Stimulated activated CD4-positive, alpha-beta T cell treated with anti-CD3 and anti-CD28 coated beads, Interleukin-12 subunit alpha, Interleukin-12 subunit beta, amount 100 ng/mL, for 4 hours (primary cell): Measurements from ENCODE around the gene C3orf20.
"Not testable (repeated sequence)": the region's sequence is repeated elsewhere in the genome, so short reads cannot be mapped to it uniquely, and the experiment has no call there.

Experiments used
- DNase-seq: peaks from one replicate; pipeline ENCODE4 v3.0.0-alpha.2; 2020

C3orf20 gene

DNA sequence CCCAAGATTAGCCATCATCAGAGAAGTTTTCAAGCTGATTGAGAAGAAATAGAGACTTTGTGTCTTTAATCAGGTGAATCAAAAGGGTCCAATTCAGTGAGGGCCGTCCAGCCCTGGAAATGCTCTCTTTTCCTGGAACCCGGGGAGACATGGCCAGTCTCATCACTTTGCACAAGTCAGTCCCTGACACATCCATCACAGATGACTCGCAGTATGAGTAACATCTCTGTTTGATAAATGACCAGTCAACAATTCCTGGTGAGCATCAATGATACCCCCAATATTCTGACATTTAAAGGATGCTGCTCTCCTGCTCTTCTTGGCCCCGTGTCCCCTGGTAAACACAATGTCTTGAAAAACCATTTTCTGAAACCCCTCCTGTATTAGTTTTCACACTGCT lies 26.7 kb downstream of the C3orf20 start:
- no peak for DNase-seq

DNA sequence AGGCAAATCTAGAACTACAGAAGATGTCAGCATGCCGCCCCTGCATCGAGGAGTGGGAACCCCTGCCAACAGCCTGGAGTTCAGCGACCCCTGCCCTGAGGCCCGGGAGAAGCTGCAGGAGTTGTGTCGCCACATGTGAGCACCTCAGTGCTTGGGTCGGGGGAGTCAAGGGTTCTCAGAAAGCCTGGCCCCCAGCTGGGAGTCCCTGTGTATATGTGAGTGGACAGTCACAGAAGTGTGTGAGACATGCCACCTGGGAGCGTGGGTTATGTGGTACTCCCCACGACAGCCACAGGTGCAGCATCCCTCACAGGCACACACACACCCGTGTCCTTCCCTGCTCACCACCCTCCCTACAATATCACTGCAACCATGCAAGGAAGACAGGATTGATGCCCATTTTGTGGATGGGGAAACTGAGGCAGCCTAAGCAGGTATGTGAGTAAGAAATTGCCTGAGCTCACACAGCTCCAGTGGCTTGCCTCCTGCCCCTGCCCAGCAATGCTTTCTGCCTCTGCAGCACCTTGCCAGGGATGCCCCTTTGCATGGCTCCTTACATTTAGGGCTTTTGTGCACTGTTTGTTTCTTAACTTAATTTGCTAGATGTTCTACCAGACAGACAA lies 28.3 kb downstream of the C3orf20 start:
- DNase-seq, result no peak

DNA sequence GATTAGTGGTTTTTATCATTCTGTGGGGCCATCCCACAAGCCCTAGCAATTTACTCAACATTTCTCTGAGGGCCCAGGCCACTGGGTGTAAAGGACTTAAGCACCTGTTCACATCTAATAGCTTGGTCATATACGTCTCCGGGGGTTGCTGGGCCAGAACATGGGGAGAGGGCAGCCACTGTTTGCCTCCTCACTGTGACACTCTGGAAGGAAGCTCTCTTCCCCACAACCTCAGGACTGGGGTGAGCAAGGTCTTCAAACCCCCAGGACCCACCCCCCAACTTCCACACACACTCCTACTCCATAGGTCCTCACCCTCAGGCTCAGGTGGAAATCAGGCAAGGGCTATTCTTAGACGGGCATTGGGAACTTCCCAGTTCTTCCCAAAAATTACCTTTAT lies 28.9 kb downstream of the C3orf20 start:
- DNase-seq, result no peak

DNA sequence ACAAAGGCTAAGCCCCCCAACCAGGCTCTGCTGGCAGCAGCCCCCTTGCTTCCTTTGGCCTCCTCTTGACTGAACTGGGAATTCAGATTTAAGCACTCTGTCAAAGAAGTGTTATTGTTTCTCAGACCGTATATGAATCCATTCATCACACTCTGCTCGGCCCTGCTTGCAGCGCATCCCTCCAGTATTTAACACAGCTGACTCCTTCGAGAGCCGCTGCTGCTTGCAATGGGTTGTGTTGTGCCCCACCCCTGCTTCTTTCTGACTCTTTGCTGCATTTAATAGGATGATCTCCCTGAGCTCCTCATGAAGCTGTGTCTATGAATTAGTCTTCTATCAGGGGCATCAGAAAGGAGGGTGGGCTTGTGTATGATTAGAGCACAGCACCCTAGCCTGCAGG lies 31.2 kb downstream of the C3orf20 start:
- DNase-seq, result no peak

DNA sequence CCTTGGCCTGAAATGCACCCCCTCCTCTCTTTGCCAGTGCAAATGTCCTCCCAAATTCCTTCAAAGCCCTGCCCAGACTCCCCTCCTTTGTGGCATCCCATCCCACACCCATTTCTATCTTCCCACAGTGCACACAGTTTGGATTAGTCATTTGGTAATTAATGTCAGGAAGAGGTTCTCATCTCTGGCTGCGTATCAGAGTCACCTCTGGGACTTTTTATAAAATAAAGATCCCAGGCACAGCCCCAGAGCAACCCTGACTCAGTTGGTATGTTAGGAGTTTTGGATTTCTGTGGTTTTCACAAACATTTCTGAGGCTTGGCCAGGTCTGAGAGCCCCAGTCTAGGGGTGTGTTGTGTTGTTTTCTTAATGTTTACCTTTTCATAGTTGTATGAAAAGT lies 41.6 kb downstream of the C3orf20 start:
- no peak for DNase-seq

DNA sequence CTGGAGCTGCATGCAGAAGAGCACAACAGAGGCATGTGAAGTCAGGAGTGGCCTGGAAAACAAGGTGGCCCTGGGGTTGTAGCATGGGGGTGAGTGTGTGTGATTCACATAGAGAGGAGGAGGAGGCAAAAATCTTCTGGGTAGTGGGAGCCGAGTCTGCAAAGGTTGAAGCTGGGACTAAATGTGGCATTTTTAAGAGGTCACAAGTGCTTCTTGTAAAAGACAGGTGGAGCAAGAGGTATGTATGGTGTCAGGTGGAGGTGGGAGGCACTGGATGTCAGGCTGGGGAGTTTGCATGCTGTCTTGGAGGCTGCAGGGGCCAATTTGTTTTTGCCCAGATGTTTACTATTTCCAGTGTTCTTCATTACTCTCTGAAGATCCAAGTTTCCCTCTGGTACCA lies 42.4 kb downstream of the C3orf20 start:
- no peak for DNase-seq

DNA sequence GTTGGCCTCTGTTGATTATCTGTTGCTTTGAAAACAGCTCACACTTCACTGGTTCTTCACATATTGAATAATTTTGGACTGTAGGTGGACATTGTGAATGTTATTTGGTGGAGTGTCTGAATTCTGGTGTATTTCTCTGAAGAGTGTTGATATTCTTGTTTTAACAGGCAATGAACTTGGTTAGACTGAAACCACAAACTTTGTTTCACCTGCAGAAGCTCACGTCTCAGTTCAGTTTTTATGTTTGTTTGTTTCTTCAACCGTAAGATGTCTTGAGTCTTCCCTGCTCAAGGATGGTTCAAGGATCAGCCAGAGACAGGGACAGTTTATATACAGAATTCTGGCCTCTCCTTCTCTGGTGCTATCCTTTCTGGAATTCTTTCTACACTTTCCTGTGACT lies 43.6 kb downstream of the C3orf20 start:
- DNase-seq, result no peak

DNA sequence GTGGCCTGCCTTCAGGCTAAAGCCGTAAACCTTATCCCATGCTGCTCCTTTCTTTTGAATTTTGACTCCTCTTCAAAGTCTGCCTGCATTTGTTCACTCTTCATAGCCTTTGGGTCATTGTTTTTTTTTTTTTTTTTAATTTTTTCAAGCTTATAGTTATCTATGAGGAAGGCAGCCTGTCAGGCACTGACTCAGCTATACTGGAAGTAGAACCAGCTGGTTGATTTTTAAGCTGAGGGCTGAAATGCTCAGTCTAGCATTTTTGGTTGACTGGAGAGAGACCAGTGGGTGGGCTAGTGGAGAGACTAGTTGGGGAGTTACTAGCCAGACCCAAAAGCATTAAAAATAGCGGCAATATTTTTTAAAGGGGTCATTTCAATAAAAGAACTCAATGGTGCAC lies 44.1 kb downstream of the C3orf20 start:
- no peak for DNase-seq

DNA sequence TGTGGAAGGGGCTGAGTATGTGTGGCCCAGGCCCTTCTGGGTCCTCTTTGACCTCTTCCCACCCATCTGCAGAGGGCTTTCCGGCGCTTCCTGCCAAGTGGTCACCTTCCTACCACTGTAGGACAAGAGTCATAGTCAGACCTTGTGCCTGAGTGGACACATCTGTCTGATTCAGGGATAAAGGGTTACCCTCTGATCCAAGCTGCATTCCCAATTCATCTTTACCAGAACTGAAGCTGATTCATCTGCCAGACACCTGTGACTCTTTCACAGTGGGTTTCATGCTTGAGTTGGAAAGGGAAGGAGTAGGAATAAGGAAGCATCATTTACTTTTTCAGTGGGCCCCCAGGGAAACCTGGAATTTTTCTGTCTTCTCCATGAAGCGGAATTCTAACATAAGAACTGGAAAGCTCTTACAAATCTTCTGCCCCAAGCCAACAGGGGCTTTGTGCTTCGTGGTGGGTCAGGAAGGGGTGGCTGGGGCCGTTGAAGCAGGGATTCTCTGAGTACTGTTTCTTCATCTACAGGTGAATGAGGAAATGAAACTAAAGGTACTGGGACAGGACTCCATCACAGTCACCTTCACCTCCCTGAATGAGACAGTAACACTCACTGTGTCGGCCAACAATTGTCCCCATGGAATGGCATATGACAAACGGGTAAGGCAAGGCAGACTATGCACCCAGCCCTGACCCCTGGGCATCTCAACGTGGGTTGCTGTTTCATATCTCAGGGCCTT lies 46.4 kb downstream of the C3orf20 start:
- DNase-seq, result no peak

DNA sequence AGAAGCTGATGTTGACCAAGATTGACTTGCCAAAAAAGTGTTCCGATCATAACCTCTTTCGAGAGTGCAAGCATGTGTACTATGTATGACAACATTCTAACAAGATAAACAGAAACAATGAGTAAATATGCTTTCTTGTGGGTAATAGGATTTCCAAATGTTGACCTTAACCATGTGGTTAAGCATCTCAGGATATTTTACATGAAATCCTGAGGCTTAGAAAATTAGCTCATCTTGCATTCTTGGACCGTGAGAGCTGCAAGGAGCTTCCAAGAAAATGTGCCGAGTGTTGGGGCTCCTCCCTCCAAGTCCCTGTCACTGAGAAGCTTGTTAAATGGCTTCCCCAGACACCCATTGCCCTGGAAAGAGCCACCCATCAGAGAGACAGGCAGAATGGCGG lies 50.1 kb downstream of the C3orf20 start:
- DNase-seq, result no peak

DNA sequence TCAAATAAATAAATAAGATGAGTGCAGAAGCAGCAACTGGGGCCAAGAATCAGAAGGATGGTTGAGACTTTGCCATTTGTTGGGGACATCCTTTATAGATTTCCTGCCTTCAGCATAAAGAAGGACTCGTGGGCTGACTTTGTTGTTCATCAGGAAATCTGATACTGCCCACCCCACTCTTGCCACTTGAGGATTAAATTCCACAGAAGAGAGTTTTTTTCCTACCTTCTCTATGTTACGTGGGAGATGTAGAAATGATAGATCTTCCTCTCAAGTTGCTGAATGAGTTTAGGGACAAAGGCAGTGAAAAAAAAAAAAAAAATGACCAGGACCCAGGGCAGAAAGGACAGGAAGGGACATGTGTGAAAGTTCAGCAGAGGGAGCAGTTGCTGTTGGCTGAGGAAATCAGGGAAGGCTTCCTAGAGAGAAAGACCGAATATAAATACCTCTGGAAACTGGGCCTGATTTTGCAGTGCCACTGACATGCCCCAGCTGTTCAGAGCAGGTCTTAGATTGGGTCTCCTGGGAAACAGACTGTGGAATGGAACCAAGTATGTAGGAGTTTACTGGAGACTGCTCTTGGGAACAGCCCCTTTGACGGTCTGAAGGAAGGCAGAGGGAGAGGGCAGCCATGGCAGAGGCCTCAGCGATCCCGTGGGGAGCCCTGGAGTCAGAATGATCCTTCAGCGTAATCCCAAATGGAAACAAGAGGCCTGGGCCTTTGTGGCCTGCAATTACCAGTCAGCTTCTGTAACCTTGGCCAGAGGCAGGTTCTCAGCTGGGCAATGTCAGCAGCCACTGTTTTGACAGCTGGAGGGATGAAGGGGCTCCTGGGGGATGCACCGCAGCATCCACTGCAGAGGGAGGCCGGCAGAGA lies 50.9 kb downstream of the C3orf20 start:
- no peak for DNase-seq

DNA sequence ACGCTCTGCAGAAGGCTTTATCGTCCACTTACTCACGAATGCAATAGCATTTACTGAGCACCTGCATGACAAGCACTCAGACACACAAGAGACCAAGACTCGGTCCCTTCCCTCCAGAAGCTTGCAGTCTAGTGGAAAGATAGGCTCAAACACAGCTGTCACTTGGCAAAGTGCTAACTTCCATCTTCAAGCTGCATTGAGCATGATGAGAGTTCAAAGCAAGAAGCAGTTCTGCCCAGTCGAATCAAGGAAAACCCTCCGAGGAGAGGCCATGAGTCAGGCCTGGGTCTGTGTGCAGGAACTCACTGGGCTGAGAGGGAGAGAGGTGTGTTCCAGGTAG lies 51.5 kb downstream of the C3orf20 start:
- DNase-seq, result no peak

DNA sequence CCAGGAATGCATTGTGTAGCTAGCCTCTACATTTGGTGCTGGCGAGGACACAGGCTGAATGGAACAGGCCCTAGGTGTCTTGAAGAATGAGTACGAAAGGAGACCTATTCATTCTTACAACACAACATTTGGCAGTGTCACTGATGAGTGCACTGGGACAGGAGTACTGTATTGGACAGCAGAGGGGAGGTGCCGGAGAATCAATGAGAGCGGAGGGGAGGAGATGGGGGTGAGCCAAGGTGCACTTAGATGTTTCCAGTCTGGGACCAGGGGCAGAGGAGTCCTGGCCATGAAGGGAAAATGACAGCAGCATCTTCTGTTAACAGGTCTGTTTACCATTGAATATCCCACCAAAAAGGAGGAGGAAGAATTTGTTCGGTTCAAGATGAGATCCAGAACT lies 53.2 kb downstream of the C3orf20 start:
- DNase-seq, result no peak

DNA sequence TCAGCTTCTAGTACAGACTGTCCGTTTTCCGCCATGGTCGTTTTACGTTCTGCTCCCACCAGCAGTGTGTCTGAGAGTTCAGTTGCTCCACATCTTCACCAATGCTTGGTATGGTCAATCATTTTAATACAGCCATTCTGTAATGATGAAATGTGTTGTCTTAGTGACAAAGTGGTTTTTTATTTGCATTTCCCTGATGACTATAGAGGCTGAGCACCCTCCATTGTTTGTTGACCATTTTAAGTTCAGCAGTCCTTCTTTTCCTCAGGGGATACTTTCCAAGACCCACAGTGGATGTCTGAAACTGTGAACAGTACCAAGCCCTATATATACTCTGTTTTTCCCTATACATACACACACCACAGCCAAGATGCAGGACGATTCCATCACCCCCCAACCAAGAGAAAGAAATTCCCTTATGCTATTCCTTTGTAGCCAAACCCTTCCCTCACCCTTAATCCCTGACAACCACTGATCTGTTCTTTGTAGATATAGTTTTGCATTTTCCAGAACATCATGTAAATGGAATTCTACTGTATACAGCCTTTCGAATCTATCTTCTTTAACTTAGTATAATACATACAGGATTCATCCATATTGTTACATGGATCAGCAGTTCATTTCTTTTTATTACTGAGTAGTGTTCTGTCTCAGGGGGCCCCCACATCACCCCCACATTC lies 55.9 kb downstream of the C3orf20 start:
- DNase-seq, result no peak

DNA sequence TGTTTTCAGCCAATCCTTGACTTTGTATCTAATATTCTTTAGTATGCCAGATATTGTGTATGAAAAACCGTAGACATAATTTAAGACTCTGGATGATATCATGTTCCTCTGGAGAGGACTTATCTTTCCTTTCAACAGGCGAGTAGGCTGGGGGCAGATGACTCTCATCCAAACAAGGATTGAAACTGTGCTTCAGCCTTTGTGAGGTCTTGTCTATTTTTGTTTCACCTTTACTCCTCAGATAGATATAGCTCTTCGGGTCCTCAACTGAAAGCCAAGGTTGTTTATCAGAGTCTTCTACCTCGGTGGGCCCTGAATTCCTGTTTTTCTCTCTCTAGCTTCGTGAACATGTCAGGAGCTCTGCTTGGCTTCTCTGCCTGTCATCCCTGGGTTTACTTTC lies 66.0 kb downstream of the C3orf20 start:
- DNase-seq, result no peak

DNA sequence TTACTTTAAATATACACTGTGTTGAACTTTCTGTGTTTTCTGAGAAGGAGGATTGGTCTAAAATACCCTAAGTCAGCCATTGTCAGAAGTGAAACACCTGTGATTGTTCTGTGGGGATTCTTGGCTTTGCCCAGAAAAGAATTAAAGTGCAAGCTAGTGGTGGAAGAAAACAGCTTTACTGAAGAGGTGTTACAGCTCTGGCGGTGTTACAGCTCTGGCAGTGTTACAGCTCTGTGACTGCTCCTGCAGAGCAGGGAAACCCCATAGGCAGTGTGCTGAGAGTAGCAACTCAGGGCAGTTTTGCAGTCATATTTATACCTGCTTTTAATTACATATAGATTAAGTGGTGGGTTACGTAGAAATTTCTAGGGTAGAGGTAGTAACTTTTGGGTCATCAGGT lies 66.6 kb downstream of the C3orf20 start:
- no peak for DNase-seq

DNA sequence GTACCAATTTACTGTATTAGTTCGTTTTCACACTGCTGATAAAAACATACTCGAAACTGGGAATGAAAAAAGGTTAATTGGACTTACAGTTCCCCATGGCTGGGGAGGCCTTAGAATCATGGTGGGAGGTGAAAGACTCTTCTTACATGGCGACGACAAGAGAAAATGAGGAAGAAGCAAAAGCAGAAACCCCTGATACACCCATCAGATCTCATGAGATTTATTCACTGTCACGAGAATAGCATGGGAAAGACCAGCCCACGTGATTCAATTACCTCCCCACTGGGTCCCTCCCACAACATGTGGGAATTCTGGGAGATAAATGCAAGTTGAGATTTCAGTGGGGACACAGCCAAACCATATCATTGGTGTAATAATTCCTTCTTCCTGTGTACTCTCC lies 69.6 kb downstream of the C3orf20 start:
- DNase-seq, result no peak

DNA sequence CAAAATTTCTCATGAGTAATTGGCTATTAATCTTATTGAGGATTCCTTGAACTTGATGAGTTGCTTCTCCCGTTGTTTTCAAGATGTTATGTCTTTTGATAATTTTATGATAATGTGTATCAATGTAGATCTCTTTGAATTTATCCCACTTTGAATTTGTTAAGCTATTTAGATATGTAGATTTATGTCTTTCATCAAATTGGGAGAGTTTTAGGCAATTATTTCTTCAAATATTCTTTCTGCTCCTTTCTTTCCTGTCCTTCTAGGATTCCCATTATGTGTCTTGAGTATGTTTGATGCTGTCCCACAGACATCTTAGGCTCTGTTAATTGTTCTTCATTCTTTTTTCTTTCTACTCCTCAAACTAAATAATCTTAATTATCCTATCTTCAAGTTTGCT lies 75.7 kb downstream of the C3orf20 start:
- DNase-seq, result no peak

DNA sequence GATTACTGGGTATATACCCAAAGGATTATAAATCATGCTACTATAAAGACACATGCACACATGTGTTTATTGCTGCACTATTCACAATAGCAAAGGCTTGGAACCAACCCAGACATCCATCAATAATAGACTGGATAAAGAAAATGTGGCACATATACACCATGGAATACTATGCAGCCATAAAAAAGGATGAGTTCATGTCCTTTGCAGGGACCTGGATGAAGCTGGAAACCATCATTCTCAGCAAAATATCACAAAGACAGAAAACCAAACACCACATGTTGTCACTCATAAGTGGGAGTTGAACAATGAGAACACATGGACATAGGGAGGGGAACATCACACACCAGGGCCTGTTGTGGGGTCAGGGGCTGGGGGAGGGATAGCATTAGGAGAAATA lies 78.0 kb downstream of the C3orf20 start:
- DNase-seq, result not testable (repeated sequence)

DNA sequence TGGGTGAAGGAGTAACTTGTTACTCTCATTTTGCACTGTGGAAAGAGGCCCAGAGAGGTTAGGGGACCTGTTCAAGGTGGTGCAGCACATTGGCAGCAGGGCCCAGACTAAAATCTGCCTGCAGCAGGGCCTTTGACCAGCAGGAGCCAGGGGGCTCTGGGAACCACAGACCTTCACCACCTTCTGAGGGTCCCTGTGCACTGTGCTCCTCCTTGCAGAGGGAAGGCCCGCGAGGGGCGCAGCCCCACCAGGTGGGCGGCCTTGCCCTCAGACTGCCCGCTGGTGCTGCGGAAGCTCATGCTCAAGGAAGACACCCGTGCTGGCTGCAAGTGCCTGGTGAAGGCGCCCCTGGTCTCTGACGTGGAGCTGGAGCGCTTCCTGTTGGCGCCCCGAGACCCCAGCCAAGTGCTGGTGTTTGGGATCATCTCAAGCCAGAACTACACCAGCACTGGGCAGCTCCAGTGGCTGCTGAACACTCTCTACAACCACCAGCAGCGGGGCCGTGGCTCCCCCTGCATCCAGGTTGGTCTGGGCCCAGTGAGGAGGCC lies 82.3 kb downstream of the C3orf20 start:
- DNase-seq, result no peak

DNA sequence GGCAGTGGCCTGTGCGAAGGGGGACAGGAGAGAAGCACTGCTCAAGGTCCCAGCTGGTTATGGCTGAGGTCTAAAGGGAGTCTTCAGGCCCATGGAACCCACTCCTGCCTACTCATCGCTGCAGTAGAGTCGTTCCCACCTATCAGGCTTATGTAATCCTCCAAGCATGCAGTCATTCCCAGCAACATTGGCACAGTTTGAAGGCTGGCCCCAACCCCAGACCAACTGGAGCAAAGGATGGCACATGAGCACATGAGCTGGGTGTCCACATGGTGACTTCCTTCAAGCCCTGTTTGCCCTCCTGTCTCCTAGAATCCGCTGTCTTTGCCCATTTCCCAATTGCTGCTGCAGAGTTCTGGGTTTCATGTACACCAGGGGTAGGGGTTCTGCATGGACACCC lies 83.4 kb downstream of the C3orf20 start:
- no peak for DNase-seq

DNA sequence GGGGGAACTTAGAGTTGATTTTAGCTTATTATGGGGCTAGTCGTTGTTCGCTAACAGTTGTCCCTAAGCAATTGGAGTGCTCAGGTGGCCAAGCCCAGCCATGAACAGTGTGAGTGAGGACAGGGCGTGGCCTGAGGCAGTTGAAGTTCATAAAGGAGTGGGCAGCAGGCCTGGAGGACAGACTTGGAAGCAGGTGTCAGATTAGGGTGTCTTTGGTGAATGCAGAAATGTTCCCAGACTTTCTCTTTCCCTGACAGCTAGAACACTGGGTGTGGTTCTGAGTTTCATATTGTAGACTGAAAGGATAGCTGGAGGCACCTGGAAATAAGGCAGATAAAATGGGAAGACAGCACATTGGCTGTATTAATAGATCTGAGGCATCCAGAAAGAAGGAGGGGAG lies 84.0 kb downstream of the C3orf20 start:
- no peak for DNase-seq

DNA sequence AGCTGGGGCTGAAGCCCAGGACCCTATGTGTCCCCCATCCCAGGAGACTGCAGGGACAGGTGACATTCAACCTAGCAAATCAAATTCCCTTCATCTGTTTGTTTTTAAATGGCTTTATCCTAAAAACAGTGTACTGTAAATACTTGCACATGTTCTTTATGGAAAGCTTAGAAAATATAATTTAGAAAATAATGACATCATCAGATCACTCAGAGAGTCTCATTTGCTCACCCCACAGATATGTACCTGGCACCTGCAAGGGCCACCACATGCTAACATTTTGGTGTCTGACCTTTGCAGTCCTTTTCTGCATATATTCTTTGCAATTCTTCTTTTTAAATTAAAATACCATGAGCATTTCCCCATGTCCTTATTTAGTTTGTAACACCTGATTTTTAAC lies 85.2 kb downstream of the C3orf20 start:
- no peak for DNase-seq
